Inflammatory macrophage treated with lipopolysaccharide for 1 hour (primary cell): ENCODE data around the gene ELOVL6.
A peak's percentile ranks its signal among the peaks of the same experiment; 100 is the strongest.

Source experiments
- DNase-seq, 2 donors: peaks; one replicate each; pipeline ENCODE4 v3.0.0-alpha.2; 2020 to 2022

Gene ELOVL6

GRCh38 chr4:110020139-110020538, 178.3 kb downstream of the ELOVL6 start:
- DNase-seq = no peak

- no peak for DNase-seq
Measured at GRCh38 chr4:110019153-110019552, 179.3 kb downstream of the ELOVL6 start.

GRCh38 chr4:110014233-110014632, 184.2 kb downstream of the ELOVL6 start:
- no peak for DNase-seq

- DNase-seq = no peak
Measured at GRCh38 chr4:110012917-110013316, 185.5 kb downstream of the ELOVL6 start.

- no peak for DNase-seq
Measured at GRCh38 chr4:110010797-110011196, 187.6 kb downstream of the ELOVL6 start.

- no peak for DNase-seq
Measured at GRCh38 chr4:110009550-110009949, 188.9 kb downstream of the ELOVL6 start.

- DNase-seq = no peak
Measured at GRCh38 chr4:110008540-110008939, 189.9 kb downstream of the ELOVL6 start.

- no peak for DNase-seq
Measured at GRCh38 chr4:110007217-110007616, 191.2 kb downstream of the ELOVL6 start.

GRCh38 chr4:110005461-110006056, 192.9 kb downstream of the ELOVL6 start:
- DNase-seq = peak; percentile 63 to 89

- DNase-seq = no peak
Measured at GRCh38 chr4:110004556-110004955, 193.9 kb downstream of the ELOVL6 start.

- no peak for DNase-seq
Measured at GRCh38 chr4:110003401-110004187, 194.8 kb downstream of the ELOVL6 start.

GRCh38 chr4:110002326-110002725, 196.1 kb downstream of the ELOVL6 start:
- DNase-seq = peak in 1 of 2 donors; percentile 25

GRCh38 chr4:109999585-109999912, 198.9 kb downstream of the ELOVL6 start:
- no peak for DNase-seq

GRCh38 chr4:109998867-109999584, 199.4 kb downstream of the ELOVL6 start:
- DNase-seq = peak; percentile 49 to 90

GRCh38 chr4:109996526-109996925, 201.9 kb downstream of the ELOVL6 start:
- DNase-seq = peak; percentile 55 to 60
